Superior temporal gyrus (tissue), 1 donor: Measurements from ENCODE around the gene RAB31.
"Not testable (repeated sequence)": the region's sequence is repeated elsewhere in the genome, so short reads cannot be mapped to it uniquely, and the experiment has no call there.

Experiments used
- DNase-seq: peaks from one replicate; pipeline ENCODE4 v3.0.0-alpha.2; 2016; ENCODE audit errors: extremely low spot score

The RAB31 gene

DNA sequence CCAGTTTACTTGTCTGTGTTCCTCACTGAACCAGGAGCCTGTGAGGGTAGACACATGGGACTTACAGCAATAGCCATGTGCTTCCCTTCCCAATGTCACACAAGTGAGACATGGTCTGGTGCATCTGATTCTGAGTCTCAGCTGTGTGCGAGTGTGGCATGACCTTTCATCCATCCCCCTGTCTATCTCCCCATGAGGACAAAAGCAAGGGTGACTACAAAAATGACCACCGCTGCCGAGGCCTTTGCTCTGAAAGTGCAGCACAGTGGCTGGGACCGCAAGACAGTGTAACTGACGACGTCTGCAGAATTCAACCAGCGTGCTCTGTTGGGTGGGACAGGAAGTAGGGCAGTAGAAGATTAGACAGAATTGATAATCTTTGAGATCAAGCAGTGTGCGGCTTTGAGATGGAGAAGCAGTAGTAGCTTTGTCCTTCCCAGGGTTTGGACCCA is 50.5 kb downstream of the RAB31 start:
- DNase-seq: no peak

DNA sequence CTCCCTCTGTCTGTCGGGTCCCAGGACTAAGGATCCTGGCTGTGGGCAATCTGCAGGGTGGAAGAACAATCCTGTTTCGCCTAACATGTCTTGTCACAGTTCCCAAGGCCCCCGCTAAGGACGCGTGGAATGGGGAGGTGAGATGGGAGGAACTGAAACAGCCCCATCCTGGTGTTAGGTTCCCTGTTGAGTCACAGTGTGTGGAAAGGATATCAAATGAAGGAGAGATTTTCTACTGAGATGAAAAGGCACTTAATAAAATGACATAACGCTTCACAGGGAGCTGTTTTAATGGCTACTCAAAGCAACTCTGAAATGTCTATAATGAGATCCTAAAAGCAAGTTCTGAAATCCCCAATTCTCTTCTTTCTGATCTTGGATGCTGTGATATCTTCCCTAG is 52.5 kb downstream of the RAB31 start:
- no peak for DNase-seq

DNA sequence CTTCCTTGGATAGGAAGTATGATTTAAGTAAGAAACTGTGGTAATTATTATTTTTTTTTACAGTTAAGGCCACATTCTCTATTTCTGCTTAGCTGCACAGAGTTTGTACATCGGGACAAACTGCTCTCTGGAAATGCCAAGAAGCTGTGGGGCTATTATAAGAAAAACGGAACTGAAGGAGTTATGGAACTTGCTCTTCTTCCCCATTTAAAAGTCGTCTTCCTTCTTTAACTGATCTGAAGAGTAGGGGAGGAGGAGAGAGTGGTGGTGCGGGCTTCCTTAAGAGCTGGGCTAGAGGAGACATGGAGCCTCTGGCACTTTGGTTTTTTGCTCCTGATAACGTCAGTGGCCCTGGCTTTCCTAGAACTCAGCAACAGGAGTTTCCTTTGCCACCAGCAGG is 54.4 kb downstream of the RAB31 start:
- DNase-seq: no peak

DNA sequence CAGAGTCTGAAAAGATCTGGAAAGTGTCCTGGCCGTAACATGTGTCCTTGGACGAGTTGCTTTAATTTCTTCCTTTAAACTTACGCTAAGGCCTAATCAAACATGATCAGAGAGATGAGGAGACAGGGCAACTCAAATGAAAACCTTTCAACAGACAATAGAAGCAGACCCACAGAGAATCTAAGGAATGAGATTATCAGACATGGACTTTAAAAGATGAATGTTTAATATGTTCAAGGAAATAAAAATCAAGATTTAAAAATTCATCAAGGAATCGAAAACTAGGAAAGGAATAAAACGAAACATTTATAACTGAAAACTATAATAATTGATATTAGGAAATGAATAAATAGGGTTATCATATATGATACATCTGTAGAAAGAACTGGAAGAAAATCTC is 55.1 kb downstream of the RAB31 start:
- DNase-seq: no peak

DNA sequence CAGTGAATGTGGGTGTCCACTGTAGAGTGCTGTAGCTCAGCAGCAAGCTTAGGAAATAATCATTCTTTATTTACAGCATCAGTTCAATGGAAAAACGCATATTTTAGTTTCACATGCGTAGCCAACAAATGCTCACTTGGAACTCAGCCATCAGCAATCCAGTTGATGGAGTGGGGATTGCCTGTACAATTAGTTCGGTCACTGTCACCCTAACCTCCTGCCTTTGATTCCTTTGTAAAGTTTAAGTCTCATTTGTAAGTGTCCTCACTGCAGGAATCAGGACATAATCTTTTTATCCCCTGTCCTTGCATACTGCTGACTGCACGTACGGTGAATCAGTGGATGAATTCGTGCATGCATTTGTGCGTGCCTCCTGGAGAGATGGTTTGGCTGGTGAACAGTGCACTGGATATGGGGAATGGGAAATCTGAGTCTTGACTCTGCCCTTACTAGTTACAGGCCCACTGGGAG is 55.9 kb downstream of the RAB31 start:
- DNase-seq: no peak

DNA sequence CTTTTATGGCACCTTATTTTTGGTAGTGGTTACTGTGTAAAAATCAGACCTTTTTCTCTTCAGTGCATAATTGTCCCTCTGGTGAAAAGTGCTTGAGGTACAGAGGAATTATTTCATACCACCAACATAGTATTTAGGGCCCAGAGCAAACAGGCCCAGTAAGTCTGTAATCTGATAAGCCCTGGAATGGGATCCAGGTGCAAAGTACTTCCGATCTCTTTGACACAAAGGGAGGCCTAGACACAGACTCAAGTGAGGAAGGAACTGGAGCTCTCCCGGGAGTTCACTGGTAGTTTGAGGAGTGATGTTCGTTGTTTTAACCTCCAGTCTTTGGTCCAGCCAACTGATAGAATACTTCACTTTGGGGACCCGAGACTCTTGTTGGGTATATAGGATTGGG is 57.4 kb downstream of the RAB31 start:
- DNase-seq: no peak

DNA sequence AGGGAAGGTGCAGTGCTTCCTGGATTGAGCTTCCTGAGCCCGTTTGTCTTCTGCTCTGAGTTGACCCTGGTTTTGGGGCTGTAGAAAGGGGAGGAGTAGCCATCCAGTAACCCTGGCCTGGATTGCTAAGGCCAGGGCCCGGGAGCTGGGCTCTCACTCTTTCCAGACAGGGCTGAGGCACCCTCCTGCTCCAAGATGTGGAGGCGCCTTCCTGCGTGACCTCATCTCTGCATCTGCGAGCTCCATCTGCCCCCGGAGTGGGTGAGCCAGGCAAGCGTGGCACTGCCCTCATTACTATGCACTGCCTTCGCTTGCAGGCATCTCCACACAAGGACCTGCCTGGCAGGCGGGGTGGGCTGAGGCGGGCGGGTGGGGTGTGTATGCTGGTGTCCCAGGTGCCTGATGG is 58.0 kb downstream of the RAB31 start:
- DNase-seq: no peak

DNA sequence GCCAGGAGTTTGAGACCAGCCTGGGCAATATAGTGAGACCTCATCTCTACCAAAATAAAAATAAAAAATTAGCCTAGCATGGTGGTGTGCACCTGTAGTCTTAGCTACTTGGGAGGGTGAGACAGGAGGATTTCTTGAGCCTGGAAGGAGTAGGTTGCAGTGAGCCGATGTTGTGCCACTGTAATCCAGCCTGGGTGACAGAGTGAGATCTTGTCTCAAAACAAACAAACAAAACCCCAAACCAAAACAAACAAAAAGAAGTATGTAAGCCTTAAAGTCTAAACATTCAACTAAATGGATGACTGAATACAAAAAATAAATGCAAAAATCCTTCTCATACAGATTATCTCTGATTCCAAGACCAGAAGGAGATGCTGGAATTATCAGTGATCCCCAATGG is 58.6 kb downstream of the RAB31 start:
- no peak for DNase-seq

DNA sequence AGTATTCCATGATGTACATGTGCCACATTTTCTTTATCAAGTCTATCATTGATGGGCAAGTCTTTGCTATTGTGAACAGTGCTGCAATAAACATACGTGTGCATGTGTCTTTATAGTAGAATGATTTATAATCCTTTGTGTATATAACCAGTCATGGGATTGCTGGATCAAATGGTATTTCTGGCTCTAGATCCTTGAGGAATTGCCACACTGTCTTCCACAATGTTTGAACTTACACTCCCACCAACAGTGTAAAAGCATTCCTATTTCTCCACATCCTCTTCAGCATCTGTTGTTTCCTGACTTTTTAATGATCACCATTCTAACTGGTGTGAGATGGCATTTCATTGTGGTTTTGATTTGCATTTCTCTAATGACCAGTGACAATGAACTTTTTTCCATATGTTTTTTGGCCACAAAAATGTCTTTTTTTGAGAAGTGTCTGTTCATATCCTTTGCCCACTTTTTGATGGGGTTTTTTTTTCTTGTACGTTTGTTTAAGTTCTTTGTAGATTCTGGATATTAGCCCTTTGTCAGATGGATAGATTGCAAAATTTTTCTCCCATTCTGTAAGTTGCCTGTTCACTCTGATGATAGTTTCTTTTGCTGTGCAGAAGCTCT is 60.1 kb downstream of the RAB31 start:
- DNase-seq: not testable (repeated sequence)

DNA sequence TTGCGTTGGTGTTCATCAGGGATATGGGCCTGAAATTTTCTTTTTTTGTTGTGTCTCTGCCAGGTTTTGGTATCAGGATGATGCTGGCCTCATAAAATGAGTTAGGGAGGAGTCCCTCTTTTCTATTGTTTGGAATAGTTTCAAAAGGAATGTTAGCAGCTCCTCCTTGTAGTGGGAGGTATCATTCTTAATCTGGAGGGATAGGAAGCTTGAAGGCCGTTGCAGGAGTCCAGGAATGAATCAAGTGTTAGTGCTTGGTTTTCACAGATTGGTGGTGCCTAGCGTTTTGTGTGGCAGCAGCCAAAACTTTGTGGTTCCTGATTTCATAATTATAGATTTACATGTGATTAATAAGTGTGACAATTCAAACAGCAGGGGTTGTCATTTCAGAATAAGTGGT is 62.0 kb downstream of the RAB31 start:
- not testable (repeated sequence) for DNase-seq

DNA sequence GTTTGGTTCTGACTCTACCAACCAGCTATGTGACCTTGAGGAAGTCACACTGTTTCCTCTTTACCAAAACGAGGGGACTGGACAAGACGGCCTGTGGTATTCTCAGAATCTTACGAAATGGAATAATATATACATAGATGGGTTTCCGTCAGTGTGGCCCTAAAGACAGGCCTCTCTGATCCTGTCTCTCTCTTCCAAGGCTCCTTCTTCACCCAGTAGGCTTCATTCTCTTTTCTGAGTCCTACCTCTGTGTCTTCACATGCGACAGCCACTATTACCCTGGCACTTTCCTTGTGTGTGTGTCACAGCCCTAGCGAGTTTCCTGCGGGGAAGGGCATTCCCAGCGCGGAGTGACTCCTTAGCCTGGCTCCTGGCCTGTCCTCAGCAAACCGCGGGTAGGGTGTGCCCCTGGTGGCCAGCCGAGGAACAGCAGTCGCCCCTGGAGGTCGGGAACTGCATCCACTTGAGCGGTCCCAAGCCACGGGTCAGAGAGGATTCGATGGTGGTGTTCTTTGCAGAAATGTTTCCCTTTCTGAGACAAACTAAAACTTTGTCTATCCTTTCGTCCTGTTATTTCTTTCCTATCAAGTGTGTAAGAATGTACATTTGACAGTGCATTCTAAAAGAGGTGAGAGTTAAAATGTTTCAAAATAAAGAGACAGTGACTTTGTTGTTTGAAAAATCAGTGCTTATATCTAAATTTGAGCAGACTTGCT is 63.3 kb downstream of the RAB31 start:
- peak; percentile 87 for DNase-seq

DNA sequence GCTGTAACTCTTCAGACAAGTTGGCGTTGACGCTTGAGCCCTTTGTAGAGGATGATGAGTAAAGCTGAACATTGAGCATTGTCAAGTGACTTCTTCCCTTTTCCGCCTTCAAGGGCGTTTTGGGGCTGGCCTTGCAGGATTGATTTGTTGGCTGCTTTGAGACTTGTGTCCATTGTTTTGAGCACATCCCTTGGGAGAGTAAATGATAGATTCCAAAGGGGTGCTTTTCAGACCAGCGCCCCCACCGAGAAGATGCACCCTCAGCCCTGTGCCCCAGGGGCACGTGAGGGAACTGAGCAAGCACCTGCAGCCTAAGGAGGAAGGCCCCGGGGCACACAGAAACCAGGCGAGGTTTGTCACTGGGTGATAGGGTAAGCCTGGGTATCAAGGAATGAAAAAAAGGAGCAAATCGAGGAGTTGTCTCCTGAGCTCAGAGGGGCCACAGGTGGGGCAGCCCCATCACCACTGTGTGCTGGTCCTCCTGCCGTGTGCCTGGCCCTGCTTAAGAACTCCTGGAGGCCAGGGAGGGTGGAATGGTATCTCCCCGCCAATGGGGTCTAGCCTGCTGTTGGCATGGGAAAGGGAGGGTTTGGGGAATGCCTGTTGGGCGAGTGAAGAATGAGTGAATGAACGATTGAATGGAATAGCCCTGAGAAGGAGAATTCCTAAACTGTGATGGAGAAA is 64.0 kb downstream of the RAB31 start:
- DNase-seq: no peak

DNA sequence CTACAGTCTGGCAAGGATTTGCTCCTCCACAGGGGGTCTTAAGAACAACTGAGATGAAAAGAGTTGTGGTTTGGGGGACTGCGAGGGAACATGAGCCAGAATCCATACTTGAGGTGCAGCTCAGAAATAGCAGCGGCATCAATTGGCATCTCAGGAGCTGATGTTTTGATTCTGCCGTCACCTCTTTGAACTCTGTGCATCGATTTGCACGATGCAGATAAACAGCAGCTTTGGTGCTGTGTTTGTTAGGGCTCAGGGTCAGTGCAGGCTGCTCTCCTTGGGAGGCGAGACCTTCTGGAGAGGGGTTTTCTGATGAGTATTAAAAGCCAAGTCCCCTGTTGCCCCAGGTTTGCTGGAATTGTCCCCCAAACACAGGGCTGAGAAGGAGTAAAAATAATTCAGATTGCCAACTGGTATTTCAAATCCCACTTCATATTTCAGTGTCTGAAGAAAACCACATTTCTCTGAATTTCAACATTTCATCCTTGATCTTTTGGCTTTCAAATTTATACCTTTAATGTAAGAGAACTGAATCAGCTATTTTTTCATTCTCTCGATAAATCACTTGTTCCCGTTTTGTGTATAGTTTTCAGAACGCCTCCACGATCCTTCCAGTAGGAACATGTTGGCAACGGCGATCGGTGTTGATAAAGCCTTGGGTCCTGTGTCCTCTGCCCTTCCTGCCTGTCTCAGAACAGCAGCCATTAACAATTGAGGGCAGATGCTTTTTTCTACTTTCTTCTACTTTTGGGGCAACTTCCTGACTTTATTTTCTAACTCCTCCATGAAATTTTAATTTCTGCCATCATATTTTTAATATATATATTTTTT is 65.0 kb downstream of the RAB31 start:
- no peak for DNase-seq

DNA sequence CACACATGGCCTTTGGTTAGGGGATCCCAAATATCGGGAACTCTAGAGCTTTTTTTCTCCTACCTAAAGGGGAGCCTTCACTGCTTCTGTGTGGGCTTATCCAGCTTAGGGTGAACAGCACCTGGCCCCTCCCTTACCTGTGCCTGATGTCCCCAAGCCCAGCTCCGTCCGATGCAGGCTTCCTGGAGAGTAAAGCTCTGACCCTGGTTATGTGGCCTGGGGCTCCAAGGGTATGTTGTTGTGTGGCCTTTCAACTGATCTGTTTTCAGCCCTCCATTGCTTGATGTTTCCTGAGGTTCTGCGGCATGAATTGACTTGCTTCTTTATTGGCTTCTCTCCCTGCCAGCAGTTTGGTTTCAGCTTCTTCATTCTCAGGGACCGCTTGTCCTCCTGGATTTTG is 66.0 kb downstream of the RAB31 start:
- no peak for DNase-seq

DNA sequence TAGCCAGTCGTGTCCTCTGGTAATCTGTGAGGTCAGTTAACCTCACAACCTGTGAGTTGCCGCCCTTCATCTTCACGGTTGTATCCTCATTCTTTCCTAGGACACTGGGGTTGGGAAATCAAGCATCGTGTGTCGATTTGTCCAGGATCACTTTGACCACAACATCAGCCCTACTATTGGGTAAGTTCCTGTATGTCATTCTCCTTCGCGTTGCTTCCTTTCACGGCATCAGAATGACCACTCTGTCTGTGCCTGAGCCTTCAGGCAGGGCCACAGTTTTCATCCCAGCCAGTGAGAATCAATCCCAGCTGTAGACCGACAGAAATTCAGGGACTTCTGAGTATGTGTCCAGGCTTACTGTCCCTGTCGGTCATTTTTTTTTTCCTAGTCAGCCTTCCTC is 67.1 kb downstream of the RAB31 start:
- DNase-seq: peak; percentile 37

DNA sequence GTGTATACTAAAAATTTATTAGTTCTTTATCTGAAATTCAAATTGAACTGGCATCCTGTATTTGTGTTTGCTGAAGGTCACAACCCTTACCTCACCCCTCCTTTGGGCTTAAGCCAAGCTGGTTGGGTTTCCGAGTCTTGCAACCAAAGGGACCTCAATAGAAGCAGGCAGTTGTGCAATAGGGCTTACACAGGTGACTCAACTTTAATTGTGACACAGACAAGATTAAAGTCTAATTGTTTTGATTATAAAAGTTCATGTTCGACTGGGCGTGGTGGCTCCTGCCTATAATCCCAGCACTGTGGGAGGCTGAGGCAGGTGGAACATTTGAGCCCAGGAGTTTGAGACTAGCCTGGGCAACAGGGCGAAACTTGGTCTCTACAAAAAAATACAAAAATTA is 71.5 kb downstream of the RAB31 start:
- no peak for DNase-seq

DNA sequence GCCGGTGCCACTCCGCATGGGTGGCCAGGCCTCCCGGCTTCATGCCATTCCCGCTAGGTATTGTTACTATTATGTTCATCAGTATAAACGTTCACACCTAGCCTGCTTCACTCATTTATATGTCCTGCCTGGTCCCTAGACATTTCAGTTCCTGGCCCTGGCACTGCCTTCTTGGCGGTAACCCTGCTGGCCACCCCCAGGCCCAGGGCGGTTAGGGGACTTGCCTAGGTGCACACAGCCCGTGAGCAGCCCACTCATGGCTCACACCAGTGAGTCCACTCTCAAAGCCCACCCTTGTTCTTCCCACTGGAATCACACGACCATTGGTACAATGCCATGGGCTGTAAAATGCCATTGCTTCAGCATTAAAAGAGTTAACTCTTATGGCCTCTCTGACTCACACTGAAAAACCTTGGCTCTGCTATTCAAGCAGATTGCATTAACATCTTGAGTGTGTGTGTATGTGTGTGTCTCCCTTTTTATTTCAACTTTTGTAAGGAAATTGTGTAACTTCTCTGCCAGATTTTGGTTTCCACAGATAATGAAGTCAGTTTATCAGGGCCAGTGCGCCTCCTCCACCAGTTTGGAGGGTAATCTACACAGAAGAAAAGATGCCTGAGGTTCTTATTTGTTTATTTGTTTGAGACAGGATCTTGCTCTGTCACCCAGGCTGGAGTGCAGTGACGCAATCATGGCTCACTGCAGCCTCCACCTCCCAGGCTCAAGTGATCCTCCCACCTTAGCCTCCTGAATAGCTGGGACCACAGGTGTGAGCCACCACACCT is 74.2 kb downstream of the RAB31 start:
- DNase-seq: no peak

DNA sequence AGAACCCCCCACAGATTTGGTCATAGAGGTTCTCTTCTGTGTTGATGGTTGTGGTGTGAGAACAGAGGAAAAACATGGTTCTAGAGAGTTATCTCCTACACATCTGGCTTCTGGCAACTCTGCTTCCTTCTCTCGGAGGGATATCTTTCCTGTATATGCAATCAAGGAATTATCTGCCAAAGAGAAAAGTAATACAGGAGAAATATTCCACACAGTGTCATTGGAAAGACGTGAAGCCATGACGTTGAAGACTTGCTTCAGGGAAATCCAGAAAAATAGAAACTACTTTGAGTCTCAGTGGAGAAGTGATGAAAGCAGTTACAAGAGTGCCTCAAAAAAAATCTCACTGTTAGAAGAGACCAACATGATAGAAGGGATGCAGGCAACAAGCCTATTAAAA is 78.5 kb downstream of the RAB31 start:
- no peak for DNase-seq

DNA sequence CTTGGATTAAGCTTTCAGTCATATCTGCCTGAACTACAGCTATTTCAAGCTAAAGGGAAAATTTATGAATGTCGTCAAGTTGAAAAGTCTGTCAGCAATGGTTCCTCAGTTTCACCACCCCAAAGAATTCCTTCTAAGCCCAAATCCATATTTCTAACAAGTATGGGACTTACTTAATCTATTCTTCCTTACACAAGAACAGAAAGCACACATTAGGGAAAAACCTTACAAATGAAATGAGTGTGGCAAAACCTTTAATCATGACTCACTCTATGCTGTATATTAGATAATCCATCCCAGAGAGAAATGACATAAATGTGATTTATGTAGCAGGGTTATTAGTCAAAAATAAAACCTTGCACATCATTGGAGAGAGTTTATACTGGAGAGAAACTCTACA is 78.9 kb downstream of the RAB31 start:
- DNase-seq: no peak

DNA sequence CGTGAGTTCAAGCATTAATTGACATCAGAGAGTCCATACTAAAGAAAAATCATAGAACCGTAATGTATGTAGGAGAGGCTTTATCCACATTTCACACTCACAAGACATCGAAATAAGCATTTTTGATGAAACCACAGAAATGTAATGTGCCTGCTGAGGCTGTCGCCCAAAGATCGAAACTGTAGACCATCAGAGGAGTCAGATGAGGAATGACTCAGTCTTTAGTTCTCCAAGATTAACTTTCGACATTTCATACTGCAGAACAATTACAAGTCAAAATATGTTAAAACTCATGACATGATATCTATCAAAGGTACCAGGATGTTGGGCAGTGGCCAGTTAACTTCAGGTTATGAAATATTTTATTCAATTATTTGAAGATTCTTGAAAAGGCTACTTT is 79.6 kb downstream of the RAB31 start:
- DNase-seq: no peak

DNA sequence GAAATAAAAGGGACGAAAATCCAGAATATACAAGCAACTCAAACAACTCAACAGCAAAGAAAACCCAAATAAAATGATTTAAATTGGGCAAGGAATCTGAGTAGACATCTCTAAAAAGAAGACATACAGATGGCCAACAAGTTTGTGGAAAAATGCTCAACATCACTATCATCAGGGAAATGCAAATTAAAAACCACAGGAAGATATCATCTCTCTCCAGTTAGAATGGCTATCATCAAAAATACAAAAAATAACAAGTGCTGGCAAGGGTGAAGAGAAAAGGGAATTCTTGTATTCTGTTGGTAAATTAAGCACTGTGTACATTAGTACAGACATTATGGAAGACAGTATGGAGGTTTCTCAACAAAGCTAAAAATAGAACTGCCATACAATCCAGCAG is 80.0 kb downstream of the RAB31 start:
- DNase-seq: no peak
